SHP77 (cell line): ENCODE results near the gene IRGQ.
"Not testable (repeated sequence)": the region's sequence is repeated elsewhere in the genome, so short reads cannot be mapped to it uniquely, and the experiment has no call there.

Experiments used
- DNase-seq, 2 experiments: peaks; one replicate each; lab custom pipeline; 2025; lab: John Stamatoyannopoulos, UW

IRGQ gene, protein sequence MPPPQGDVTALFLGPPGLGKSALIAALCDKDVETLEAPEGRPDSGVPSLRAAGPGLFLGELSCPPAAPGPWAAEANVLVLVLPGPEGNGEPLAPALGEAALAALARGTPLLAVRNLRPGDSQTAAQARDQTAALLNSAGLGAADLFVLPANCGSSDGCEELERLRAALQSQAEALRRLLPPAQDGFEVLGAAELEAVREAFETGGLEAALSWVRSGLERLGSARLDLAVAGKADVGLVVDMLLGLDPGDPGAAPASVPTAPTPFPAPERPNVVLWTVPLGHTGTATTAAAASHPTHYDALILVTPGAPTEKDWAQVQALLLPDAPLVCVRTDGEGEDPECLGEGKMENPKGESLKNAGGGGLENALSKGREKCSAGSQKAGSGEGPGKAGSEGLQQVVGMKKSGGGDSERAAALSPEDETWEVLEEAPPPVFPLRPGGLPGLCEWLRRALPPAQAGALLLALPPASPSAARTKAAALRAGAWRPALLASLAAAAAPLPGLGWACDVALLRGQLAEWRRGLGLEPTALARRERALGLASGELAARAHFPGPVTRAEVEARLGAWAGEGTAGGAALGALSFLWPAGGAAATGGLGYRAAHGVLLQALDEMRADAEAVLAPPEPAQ

DNA sequence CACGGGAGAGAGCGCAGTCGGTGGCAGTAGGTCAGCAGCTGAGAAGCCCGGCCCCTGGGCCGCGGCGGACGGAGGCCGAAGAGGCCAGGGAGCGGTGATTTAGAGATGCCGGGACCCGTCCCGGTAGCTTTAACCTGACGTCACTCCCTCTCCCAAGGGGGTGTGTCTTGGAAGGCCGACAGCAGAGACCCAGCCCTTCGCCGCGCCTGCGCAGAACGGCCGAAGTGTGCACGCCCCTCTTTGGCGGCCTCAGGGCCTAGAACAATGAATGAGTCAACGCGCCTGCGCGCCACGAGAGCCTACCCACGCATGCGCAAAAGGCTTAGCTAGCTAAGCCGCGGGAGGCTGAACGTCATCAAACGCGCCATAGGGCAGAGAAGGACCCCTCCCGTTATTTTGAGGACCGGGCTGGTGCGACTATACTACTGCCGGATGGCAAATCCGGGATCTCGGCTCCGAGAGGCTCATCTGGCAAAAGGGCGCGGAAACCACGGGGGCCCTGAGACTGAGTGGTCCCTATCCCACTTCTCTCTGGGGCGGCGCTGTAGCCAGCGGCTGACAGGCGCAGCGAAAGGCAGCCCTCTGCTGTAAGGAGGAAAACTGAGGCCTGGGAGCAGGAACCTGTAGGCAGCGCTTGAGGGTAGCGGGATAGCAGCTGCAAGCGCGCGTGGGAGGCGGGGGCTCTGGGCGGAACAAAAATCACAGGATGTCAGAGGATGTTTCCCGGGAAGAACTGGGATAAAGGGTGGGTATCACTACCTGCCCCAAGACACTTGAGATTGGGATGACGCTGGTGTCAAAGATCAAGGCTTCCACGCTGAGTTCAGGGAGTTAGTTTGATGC, at the start of gene IRGQ, which contains the start of gene ZNF576:
TSS of gene IRGQ (minus strand) at position 136 of the 843 bp plus-strand sequence. CDS start 796 bp downstream, outside the sequence.
TSS of gene ZNF576 (plus strand) at position 597 of the 843 bp plus-strand sequence. CDS start 514 bp downstream, outside the sequence.
- DNase-seq: peak; percentile 98 to 99

DNA sequence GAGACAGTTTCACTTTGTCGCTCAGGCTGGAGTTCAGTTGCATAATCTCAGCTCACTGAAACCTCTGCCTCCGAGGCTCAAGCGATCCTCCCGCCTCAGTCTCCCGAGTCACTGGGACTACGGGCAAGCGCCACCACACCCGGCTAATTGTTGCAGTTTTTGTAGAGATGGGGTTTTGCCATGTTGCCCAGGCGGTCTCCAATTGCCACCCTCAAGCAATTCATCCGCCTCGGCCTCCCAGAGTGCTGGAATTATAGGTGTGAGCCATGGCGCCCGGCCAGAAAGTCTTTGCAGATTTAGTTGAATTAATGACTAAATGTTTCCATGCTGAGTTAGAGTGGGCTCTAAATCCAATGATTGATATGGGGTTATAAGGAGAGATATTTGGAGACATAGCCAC, 48.2 kb upstream of the IRGQ start:
- no peak for DNase-seq

DNA sequence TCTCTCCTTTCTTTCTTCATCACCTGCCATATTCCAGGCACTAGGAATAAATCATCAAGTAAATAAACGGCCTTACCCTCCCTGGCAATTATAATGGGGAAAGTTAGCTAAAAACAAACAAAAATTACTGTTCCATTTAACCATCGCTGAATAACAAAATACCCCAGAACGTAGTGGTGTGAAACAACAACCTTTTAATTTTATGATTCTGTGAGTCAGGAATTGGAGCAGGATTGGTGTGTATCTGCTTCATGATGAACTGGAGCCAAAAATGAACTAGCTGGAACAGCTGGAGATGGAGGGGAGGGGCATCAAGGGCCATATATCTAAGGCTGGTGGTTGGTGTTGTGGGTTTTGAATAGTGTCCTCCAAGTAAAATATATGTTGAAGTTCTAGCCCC, 47.4 kb upstream of the IRGQ start:
- no peak for DNase-seq

DNA sequence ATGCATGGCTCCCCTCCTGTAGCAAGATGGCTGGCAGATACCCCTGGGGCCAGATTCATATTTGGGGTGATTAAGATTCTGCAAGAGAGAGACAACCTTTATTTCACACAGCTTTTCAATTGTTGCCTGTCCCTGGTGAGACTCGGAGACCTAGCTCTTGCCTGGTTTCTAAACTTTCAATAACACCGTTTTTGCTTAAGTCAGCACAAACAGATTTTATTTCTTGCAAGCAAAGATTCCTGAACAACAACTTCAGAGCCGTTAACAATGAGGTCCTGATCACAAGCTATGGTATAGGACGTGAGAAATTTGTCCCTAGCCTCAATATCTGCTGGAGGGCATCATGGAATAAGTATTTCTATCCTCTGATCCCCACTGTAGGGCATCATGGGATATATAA, 46.6 kb upstream of the IRGQ start:
- no peak for DNase-seq

DNA sequence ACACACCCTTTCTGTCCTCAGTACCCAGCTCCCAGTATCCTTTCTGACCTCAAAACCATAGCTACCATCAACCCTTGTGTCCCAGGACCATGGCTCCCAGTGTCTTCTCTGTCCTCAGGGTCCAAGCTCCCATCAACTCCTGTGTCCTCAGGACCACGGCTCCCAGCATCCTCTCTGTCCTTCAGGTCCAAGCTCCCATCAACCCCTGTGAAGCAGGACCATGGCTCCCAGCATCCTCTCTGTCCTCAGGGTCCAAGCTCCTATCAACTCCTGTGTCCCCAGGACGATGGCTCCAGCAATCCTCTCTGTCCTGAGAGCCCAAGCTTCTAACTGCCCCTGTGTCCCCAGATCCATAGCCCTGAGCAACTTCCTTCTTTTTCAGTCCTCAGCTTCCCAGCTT, 45.4 kb upstream of the IRGQ start:
- no peak for DNase-seq

DNA sequence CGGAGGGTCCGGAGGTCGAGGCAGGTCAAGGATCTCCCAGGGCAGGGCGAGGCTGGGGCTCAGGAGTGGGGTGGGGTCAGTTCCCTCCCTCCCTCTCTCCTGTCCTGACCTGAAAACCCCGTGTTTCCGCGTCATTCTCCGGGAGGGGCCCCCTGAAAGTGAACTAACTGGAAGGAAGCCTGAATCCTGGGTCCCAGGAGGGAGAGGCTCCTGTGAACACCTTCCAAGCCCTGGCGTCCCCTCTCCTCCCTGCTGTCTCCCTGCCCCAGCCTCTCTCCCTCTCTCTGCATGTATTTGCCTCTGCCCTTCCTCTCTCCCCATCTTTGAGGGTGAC, 44.5 kb upstream of the IRGQ start:
- DNase-seq: no peak

DNA sequence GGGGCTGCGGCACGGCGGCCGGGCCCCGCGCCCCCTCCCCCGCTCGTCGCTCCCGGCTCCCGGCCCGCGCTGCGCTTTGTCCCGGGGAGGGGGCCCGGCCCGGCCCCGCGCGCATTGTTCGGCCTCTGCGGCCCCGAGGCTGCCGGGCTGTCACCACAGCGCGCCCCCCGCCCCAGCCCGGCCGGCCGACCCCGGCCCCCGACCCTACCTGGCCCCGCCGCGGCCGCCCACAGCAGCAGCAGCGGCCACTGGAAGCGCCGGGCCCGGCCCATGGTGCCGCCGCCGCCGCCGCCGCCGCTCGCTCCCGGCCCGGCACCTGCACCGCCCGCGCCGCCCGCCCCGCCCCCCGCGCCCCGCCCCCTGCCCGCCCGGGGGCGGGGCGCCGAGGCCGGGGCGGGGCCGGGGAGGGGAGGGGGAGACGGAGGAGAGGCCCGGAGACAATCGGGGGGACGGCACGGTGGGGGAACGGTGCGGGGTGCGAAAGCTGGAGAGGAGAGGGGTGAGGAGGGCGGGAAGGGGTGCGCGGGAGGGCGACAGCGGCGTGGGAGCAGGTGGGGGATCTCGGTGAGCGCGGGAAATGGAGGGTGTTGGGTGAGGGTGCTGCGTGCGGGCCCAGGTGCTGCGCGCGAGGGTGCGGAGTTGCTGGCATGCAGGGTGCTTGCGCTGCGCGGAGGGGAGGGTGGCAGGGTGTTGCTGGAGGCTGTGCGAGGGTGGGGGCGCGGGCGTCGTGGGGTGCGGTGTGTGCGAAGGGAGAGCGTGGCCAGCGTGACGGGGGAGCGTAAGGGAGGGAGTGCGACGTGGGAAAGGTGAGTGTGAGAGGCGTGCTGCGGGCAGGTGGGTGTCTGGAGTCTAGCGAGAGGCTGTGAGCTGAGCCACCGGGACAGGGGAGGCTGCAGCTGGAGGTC, 43.8 kb upstream of the IRGQ start, which contains the start of gene CADM4:
TSS of gene CADM4 (minus strand) at position 332 of the 905 bp plus-strand sequence. CDS start at position 272, 60 bp downstream.
- peak in 1 of 2 experiments; percentile 32 for DNase-seq

DNA sequence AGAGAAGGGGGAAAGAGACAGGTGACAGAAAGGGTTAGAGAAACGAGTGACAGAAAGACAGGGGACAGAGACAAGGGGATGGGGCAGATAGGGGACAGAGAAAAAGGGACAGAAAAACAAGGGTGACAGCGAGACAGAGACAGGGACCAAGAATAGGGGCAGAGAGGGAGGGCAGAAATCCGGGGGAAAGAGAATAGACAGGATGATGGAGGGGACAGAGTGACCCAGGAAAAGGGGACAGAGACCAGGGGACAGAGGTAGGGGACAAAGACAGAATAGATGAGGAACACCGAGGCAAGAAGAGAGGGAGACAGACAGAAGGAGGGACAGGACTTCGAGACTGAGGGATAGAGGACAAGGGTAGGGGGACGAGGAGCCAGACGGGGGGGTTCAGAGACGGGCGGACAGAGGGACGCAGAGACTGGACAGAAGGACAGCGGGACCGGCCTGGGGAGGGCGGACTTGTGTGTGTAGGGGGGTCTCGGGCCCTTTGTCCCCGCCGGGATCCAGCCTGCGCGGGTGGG, 43.1 kb upstream of the IRGQ start:
- DNase-seq: no peak

DNA sequence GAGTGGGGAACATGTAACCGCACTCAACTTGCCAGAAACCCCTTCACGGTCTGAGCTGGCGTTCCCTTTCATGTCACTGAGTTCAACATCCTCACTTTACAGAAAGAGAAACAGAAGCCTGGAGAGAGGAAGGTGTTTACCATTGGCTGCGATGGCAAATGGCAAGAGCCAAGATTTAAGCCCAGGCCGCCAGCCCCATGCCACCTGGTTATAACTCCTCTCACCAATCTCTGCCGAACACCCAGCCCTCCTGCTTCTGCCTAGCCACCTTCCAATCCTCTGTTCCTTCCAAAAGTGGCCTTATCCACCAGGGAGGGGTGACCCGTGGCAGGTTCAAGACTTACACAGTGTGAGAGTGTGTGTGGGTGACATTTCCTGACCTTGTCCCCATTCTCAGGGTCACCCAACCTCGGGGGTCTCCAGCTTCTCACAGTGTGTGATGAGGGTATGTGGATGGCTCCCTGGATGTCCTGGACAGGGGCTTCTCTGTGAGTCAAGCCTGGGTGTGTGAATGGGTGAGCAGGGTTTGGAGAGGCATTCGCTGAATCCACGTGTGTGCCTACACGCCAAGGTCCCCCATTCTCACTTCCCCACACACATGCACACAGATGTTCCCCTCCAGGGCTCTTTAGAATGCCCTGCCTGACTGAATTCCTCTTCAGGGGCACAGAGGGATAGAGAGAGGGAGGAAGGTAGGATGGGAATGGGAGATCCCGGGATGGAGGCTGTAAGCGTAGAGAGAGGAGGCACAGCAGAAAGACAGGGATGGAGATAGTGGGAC, 42.5 kb upstream of the IRGQ start:
- no peak for DNase-seq

DNA sequence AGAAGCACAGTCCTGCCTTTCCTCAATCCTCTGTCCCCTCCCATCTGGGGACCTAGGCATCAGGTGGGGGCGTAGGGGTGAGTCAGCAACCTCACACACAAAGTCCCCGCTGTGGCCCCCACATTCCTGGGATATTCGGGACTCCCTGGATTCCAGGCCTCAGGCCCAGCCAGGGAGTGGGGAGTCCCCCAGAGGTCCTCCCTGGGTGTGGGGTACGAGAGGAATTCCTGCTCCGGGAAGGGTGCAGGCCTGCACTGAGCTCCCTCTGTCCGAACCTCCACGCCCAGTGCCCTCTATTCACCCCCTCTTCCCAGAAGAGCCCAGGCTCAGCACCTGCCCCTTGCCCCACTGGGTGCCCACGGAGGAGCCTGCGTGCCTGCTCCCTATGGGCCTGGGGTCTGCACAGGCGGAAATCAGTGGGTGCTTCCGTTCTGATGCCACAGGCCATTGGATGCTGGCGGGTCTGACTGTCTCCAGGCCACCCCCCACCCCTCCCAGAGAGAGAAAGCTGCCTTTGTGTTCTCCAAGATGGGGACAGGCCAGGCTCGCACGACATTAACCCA, 40.3 kb upstream of the IRGQ start:
- no peak for DNase-seq

DNA sequence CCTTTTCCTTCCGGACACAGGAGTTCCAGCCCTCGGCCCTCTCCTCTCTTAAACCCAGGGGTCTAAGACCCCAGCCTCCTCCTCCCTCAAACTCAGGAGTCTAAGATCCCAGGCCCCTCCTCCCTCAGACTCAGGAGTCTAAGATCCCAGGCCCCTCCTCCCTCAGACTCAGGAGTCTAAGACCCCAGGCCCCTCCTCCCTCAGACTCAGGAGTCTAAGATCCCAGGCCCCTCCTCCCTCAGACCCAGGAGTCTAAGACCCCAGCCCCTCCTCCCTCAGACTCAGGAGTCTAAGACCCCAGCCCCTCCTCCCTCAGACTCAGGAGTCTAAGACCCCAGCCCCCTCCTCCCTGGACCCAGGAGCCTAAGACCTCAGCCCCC, 39.6 kb upstream of the IRGQ start:
- not testable (repeated sequence) for DNase-seq

DNA sequence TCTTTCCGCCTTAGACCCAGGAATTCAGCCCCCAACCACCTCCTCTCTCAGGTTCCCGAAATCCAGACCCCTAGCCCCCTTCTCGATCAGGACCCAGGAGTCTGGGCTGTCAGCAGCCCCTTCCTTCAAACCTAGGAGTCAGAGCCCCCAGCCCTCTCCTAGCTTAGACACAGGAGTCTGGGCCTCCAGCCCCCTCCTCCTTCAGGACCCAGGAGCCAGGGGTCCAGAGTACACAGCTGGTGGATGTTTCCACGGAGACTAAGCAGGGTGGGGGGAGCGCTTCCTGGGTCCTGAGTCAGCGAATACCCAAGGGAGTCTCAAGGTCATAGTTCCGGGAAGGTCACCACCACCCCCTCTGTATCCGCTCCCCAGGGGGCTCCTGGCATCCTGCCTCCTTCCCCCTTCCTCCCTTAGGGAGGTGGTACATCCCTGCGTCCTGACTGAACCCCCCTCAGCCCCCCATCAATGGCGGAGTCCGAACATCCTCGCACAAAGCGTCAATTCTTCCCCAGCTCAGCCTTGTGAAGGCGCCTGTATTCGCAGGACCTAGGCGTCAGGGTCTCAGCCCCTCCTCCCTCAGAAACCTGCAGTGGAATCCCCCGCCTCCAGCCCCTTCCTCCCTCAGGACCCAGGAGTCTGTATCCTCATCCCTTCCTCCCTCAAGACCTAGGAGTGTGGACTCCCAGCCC, 39.1 kb upstream of the IRGQ start:
- no peak for DNase-seq

DNA sequence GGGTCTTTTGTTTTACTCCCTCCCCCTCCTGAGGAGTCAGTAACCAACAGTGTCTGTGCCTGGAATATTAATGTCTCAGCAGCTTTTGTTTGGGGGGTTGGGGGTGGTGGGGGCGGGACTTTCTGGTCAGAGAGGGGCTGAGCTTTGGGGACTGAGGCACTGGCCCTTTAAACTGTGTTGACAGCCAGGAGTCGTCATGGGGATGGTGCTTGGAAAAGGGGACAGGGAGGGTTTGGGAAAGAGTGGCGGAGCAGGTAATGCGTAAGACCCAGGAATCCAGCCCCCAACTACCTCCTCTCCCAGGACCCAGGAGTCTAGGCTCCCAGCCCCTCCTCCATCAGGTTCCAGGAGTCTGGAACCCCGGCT, 38.6 kb upstream of the IRGQ start:
- DNase-seq: no peak

DNA sequence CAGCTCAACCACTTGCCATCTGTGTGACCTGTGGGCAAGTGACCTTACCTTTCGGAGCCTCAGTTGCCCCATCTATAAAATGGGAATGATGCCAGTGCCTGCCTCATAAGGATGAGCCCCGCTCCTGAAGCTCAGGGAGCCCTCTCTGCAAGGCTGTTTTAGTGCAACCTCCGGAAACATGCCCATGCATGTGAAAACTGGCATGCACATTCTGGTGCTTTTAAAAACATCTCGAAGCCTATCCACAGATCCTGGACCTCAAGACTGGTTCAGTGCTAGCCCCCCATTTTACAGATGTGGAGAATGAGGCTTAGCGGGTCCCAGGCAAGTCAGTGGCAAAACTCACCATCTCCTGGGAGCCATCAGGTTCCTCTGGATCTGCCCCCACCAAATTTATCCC, 38.1 kb upstream of the IRGQ start:
- DNase-seq: no peak

DNA sequence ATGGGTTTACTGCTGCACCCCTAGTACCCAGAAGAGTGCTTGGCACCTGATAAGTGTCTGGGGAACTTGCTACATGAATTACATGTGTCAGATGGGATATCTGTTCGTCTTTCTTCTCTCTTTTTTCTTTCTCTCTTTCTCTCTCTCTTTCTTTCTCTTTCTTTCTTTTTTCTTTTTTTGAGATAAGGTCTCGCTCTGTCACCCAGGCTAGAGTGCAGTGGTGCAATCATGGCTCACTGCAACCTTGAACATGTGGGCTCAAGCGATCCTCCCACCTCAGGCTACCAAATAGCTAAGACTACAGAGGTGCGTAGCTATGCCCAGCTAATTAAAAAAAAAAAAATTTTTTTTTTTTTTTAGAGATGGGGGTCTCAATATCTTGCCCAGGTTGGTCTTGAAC, 37.6 kb upstream of the IRGQ start:
- DNase-seq: no peak

DNA sequence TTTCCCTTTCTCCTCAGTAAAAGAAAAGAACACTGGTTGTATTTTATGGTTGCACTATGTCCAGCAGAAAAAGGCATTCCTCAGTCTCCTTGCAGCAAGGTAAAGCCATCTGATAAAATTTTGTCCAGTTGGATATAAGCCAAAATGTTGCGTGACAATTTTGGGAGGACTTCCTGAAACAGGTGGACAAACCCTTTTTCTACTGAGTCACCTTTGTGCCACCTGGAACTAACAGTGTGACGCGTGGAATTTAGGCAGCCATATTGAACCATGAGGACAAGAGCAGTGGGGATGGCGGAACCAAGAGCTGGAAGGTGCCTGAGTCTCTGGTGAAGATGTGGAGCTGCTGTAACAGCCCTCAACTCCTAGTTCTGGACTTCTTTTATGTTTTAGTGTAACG, 35.6 kb upstream of the IRGQ start:
- DNase-seq: no peak

DNA sequence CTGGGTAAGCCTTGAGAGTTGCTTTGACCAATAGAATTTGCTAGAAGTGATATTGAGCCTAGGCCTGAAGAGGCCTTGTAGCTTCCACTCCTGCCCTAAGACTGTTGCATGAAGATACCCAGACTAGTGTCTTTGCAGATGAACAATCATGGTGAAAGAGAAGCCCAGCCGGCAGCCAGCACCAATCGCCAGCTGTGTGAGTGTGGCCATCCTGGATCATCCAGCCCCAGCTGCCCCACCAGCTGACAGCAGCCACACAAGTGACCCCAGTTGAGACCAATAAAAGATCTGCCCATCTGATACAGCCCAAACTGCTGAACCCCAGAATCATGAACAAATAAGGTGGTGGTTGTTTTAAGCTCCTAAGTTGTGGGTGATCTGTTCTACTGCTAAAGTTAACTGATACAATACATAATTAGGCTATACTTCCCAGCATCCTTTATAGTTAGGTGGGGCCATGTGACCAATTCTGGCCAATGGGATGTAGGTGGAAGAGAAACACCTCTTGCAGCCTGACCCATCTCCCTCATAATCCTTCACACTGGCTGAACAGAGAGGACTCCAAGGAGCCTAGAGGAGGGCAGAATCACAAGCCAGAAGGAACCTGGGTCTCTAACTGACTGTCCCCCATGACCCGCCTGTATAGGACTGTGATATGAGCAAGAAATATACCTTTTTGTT, 32.9 kb upstream of the IRGQ start:
- no peak for DNase-seq

DNA sequence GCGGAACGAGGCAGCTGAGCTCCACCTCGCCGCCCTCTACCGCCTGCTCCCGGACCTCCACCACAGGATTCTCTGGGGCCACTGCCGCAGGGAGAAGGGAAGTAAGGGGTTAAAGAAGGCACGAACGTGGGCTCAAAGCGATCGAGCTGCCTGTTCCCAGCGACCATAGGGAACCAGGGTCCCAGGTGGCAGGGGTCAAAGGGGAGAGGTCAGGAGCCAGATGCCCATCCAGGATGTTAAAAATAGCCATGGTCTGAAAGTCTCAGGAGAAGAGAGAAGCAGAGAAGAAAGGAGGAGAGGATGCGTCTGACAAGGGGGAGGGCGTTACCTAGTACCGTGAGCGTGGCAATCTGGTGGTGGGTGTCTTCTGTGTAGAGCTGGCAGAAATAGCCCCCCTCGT, 30.9 kb upstream of the IRGQ start:
- no peak for DNase-seq
